Medulla oblongata (tissue), 1 donor: ENCODE results near the gene MTR.

Experiments
- DNase-seq: peaks from one replicate; pipeline ENCODE4 v3.0.0-alpha.2; 2015; ENCODE audit errors: extremely low spot score

Gene MTR

DNA sequence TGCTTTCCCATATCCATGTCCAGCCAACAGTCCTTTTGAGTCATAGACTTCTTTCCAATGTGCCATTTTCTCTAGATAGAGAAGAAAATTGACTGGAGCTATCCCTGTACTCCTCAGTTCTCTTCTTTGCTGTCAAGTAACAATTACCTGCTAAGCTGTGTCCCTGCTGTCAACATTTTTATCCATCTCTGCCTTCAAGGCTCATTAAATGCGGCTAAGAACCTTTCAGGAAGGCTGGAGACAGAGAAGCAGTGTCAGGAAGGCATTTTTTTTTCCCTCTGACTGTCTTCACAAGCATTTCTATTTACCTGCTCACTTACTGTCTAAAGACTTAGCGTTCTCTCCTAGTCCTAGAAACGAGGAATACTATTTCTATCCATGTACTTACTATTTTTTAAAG, 69.1 kb downstream of the MTR start:
- no peak for DNase-seq

DNA sequence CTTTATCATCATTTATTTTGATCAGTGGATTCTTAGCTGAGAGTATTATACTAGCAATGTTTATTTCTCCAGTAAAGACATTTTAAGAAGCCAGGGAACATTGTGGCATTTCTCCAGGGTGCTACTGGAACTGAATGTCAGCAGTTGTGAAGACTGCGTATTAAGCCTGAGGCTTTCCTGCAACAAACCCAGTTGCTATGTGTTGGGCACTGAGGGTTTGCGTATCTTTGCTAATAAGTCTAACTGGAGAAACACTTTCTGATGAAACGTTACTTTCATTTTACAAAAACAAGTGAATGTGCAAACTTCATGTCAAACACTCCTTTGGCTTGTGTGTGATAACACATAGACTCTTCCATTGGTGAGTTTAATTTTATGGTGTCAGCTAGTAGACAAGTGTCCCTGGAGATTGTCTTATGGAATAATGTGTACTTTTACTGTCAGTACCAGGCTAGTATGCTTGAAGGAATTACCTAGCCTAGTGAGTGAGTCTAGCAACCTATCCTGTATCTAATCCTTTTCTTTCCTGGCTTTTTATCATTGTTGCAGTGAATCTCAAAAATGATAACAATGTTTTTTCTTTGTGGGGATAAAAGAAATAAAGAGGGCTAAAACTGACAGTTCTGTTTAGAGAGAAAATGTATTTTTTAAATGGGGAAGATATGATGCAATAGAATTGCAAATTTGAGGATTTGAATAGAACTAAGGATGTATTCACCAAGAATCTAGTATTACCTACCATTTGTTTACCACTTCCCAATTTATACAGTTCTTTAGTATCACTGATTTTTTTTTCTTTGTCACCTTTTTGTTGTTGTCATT, 70.1 kb downstream of the MTR start:
- peak; percentile 48 for DNase-seq

DNA sequence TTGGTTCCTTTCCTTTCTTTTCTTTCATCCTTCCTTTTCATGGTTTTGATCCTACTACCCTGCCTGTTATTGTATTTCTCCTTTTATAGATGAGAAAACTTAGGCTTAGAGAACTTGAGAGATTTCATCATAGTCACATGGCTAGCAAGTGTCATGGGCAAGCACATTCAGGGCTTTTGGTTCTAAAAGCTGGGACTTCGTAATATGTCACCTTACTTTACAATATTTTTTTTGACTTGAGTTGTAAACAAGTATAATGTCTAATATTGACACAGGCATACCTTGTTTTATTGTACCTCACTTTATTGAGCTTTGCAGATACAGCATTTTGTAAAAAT, 70.7 kb downstream of the MTR start:
- no peak for DNase-seq

DNA sequence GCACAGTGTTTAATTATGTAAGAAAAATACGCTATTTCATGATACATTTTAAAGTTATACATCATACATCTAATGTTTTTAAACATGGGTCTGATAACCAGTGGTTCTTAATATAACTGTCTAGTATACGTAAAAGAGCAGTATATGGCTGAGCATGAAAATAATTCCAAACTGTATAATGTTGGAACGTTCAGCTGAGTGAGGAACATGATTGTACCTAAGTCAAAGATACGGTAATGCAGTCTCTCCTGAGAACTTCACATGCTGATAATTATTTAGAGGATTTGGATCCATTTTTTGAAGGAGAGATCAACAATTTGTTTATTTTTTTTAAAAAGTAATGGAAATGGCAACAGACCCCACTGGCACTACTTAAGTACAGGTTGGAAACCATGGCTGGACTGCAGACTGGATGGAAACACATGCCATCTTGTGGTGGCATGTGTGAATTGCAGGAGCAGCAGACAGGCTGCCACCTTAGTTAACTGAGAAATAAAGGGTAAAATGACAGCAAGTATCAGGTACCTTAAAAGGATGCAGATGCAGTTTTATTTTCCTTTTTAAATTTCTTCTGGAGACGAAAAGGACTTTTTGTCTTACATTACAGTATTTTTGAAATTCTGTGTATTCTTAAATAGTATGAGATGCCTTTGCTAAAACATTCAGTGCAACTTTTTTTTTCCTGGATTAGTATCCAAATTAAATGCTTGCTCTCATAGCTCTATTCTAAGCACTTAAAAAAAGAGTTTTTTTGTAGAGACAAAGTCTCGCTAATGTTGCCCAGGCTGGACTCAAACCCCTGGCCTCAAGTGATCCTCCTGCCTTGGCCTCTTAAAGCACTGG, 73.8 kb downstream of the MTR start:
- no peak for DNase-seq

DNA sequence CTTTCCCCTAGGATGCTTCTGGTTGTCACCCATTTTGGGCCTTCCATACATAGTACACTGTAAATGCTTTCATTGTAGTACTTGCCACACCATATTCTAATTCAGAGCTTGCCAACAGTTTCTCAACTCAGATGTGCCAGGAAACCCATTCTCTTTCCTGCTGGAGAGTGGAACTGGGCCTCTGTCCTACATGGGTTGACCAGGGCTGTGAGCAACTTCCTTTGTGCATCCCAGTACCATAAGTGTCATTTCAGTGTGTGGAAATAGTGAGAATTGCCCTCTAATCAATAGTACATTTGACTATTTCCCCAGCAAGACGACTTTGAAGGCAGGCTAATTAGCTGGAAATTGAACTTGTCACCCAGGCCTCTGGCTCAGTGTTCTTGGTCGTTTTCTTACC, 74.8 kb downstream of the MTR start:
- DNase-seq, result no peak

DNA sequence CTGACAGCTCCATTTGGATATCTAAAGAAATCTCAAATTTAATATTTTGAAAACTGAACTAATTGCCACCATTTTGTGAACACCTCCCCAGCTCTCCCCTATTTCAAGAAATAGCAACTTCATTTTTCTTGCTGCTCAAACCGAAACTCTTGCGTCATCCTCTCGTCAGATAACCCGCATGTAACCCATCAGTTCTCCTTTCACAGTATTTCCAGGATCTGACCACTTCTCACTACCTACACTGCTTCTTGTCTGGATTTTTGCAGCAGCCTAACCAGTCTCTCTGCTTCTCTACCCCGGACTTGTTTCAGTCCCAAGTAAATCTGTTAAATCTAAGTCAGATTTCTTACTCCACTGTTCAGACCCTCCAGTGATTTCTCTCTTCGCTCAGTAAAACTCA, 75.6 kb downstream of the MTR start:
- peak; percentile 76 for DNase-seq

DNA sequence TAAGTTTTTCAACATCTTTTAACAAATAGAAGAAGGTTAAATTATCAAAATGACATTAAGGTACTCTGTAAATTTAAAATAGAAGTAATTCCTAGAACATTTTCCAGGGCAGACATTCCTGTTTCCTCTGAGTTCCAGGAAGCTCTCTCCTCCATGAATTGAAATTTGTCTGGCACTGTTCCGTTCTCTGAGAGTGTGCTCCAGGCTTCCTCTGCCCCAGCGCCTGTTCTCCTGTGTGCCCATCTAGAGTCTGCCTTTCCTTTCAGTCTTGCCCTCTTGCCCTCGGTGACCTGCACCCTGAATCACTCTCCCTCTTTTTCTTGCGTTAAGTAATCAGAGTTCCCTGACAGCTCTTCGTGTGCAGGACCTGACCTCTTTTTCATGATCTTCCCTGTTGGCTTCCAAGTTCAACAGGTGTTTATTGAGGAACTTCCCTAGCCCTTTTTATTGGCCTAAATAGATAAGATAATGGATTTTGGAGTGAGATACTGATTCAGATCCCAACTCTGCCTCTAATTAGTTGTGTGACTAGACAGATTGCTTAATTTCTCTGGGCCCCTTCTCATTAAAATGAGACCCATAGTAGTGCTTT, 77.1 kb downstream of the MTR start:
- DNase-seq, result no peak

DNA sequence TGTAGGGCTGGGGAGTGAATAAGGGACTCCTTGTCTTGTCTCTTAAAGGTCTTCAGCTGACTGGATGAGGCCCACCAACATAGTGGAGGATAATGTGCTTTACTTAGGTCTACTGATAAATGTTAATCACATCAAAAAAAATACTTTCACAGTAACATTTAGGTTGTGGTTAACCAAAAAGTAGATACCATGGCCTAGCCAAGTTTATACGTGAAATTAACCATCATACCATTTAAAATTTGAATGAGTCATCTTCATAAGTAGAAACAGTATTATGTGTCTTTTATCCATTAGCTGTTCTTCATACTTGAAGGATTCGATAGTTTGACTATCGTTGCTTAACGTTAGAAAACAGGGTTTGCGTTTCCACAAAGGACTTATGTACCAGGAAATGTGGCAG, 80.9 kb downstream of the MTR start:
- no peak for DNase-seq

DNA sequence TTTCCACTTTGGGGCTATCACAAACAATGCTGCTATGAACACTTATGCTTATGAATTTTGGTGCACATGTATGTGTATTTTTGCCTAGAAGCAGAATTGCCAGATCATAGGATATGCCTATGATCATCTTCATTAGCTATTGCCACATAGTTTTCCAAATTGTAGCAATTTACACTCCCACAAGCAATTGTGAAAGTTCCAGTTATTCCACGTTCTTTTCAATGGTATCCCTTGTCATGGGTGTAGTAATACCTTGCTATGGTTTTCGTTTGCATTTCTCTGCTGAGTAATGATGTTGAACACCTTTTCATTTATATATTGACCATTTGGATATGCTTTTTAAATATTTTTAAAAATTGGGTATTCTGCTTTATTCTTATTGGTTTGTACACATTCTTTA, 82.6 kb downstream of the MTR start:
- DNase-seq, result no peak

DNA sequence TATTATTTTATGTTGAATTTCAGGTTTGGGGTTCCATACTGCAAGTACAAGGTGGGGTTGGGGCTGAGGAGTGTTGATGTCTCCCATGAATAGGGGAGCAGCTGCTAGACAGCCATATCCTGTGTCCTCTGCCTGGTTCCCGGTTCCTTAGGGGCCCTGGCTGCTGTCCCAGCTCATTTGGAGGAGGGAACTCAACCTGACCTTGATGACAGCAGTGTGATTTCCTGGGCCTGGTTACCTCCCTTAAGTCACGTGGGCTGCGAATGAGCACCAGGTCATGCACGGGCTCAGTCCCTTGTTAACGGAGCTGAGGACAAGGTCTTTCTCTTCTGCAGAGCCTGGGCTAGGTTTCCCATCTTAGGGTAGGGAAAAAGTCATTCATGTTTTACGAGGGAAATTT, 85.1 kb downstream of the MTR start:
- no peak for DNase-seq

DNA sequence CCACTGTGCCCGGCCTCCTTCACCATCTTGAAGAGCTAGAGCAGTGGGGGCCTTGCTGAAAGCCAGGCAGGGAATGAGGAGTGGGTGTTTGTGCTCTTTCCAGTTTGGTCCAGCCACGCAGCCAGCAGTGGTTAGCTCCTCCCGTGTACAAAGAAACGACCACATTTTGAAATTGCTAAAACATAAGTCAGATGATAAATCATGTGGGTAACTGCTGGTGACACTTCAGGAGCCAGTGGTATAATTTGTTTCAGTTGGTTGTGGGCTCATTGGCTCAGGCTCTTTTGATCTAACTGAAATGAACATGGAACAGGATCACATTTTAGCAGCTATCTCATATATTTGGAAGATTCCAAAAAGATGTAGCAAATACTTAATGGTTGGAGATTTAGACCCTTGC, 87.6 kb downstream of the MTR start:
- no peak for DNase-seq

DNA sequence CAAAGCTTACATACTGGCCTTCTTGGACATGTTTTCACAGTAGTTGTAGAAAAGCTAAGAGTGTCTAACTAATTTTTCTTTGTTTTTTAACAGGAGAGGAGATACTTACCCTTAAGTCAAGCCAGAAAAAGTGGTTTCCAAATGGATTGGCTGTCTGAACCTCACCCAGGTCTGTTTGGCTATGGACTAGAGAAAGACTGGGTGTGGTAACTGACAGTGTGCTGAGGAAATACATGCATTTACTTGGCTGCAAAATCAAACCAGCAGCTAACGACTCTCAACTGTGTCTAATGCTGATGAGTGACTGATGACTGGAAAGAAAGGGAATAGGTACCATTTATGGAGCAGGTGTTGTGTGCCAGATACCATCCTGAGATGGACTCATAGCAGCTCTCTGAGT, 91.1 kb downstream of the MTR start:
- DNase-seq, result no peak

DNA sequence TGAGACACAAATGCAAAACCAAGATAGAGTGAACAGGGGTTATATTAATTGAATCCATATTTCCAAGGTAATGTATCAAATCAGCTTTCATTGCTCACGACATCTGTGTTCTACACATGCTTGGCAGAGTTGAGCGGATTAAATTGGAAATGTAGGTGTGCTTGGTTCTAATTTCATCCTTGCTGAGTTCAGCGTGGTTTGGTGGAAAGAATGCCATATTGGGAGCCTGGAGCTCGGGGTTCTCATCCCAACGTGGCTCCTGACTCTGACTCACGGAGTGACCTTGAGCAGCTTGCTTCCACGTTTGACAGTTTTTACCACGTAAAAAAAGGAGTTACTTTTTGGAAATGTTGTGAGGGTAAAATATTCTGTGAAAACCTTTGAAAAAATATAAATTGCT, 92.0 kb downstream of the MTR start:
- no peak for DNase-seq

DNA sequence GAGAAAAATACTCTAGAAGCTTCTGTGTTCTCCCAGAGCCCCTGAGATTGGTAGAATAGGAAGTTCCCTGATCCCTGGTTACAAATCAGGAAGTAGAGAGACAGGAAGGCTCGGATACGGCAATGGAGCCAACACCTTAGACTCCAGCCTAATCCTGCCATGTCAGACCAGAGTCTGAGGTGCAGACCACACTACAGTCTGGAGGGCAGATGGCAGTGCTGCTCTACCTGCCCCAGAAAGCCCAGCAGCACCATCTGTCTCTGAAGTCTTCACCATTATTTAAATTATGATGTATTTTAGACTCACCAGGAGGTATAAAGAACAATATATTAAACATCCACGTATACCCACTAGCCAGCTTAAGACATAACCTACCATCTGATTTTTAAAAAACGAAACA, 93.0 kb downstream of the MTR start:
- DNase-seq, result no peak

DNA sequence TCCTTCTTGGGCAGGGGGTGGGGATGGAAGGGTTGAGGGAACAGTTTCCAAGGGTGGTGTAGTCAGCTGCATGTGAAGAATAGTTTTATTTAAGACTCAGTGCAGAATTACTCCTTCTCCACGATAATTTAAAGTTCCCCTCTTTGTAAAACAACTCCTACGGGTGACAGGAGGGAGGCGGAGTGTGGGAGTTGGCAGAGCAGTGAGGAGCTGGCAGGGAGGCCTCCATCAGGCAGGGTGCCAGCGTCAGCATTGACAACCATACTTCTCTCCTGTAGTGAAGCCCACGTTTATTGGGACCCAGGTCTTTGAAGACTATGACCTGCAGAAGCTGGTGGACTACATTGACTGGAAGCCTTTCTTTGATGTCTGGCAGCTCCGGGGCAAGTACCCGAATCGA, 93.8 kb downstream of the MTR start:
- DNase-seq, result no peak

DNA sequence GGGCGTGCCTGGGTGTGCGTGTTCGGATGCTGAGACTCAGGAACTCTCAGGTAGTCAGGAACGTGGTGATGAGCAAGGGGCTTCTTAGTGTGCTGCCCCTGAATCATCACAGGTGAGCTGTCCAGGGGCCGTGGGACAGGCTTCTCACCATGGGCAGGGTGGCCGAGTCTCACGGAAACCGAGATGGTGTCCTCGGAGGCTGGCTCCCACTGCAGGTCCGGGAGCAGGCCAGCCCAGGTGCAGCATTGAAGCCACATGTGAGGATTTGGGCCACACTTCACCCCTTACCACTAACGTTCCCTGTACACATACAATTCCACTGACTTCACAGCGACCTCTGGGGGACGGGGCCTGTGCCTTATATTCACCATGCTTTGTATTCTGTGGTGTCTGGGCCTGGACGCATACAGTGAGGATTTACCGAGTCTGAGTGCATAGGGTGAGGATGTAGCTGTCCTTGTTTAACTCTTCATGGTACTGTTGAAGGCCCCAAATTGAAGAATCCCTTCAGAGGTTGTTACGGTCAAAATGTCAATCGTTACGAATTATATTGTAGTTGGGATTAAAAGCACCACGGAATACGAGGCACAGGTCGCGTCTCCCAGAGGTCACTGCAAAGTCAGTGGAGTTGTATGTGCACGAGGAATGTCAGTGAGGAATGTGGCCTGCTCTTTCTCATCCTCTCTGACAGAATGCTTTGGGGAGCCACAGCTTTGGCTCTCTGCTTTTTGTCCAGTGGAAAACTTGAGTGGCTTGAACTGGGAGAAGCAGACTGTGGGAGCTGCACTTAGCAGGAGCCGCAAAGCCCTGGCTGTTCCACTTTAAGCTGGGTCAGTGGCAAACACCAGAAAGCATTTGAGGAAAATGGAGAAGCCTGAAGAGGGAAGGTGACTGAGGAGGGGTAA, 95.3 kb downstream of the MTR start:
- no peak for DNase-seq

DNA sequence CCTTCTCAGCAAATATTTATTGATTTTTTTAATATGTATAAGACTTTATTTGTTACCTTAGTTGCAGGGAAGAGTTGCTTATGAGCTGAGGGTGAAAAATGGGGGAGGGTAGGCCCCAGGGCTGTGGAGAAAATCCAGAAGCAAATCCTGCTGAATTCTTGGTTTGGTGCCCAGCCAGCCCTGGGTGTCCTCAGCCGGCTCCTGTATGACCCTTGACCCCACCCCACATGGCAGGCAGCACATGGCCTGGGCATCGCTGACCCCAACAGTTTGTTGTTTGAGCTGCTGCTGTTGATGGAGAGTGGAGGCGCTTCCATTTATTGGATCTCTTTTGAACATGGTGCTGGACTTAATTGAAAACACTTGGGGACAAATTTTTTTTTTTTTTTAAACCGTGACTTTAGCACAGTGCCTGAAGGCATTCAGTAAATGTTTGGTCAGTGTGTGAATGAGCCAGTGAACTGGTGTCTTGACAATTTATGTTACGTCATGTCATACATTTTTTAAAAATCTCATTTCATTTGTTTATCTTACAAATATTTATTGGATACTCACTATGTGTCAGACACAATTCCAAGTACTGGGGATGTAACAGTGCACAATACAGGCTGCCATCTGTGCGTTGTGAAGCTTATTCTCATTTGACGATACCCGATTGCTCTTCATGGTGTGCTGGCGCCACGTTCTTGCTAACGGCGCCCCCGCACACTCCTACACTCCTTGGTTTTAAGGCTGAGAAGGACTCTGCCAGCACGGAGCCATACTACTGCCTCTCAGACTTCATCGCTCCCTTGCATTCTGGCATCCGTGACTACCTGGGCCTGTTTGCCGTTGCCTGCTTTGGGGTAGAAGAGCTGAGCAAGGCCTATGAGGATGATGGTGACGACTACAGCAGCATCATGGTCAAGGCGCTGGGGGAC, 98.8 kb downstream of the MTR start:
- DNase-seq, result no peak

DNA sequence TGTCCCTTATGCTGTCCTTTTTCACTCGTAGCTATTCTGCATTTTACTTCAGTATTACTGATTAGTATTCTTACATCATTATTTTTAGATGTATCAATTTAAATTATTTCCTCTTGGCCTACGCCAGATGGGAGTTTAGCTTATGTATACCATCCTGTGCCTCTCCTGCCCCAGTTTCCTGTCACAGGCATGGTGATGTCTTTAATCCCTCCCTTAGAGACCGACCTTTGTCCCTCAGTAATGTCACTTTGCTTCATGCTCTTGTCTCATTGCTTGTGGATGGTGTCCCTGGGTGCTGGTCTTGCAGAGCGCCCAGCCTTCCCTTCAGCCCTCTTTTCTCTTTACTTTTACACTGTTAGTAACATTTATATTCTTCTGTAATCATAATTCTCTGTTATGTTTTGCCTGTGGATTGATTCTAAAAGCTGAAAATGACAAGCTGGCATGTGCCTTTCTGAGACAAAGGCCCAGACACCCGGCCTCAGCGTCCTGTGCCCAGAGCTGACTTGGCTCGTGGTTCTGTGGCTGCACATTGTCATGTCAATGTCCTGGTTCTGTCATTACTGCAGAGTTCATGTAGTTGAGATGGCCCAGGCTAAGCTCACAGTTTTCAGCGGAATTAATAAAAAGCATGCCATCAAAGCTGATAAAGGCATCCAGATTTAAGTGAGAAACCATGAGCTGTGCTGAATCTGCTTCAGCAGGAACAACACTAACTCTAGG, 100.7 kb downstream of the MTR start:
- DNase-seq, result no peak

DNA sequence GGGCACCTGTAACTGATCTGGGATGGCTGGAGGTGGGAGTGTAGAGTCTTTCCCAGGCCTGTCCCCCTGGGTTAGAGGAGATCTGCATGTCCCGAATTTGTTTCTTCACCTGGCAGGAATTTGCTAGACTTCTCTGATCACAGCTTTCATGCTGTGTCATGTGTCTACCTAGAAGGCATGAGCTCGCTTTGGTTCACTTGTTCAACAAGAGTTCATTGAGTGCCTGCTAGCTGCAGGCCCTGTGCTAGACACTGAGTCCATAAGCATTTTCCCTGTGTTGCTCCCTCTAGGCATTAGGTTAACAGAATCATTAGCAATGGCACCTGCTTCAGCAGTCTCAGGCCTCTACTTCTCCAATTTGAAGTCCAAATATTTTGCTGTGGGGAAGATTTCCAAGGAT, 101.6 kb downstream of the MTR start:
- no peak for DNase-seq
